ENCODE measurements around the gene PAPOLB.
A peak's percentile ranks its signal among the peaks of the same experiment; 100 is the strongest.
"Not testable (repeated sequence)": the region's sequence is repeated elsewhere in the genome, so short reads cannot be mapped to it uniquely, and the experiment has no call there.

PAPOLB gene

GRCh38 chr7:4861673-4862072 lies at the start of gene PAPOLB:
PAPOLB (minus strand) TSS chr7:4862030; CDS start chr7:4861810, 220 bp downstream.
- DNase-seq (ENCODE audit: low spot score) (peak; percentile 47), FAIRE-seq (peak; percentile 40)

GRCh38 chr7:4911111-4911828 lies 49.4 kb upstream of the PAPOLB start:
- DNase-seq (ENCODE audit: low spot score), result no peak
- FAIRE-seq, result no peak

- FAIRE-seq, result peak; percentile 96
- DNase-seq (ENCODE audit: low spot score), result no peak
These were observed 44.9 kb upstream of the PAPOLB start for GRCh38 chr7:4906682-4907081.

DNA sequence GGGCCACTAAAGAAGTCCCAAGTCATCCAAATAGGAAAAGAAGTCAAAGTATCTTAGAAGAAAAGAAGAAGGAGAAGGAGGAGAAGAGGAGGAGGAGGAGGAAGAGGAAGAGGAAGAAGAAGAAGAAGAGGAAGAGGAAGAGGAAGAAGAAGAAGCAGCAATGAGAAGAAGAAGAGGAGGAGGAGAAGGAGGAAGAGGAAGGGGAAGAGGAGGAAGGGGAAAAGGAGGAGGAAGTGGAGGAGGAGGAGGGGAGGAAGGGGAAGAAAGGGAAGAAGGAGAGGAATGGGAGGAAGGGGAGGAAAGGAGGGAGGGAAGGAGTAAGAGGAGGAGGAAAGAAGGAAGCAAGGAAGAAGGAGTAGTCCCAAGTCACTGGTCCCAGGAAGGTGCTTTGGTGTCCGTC lies 43.3 kb upstream of the PAPOLB start:
- FAIRE-seq, result no peak
- no peak for DNase-seq (ENCODE audit: low spot score)

DNA sequence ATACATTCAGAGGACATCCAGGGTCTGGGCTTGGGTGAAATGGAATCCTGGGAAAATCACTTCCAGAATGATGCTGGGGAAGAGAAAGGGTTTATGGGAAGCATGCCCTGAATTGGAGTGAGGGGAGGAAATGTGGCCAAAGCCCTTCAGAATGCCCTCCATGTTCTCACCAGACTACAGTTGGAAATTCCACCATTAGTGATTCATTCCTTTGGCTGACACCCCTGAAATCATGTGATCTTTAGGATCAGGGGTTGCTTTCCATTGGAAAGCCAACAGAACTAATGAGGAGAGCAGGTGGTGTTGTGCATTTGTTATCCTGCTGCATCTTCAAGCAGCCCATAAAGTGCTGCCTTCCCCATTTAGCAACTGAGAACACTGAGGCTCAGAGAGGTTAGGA lies 42.5 kb upstream of the PAPOLB start:
- DNase-seq (ENCODE audit: low spot score) (no peak), FAIRE-seq (peak; percentile 93)

DNA sequence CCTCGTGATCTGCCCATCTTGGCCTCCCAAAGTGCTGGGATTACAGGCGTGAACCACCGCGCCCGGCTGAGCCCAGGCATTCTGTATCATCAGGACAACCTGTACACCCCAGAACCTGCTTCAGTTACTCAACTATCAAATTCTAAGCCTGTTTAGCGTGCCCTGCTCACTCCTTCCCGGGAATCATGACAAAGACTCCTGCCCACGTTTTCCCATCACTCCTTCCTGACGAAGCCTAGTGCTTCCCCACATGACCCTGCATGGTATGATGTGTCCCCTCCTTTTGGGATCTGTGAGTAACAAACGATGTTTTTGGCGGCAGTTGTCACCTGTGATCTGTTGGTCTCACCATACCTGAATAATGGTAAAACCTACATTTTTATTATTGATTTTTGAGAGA lies 33.9 kb upstream of the PAPOLB start:
- DNase-seq (ENCODE audit: low spot score) (no peak), FAIRE-seq (peak; percentile 70)

DNA sequence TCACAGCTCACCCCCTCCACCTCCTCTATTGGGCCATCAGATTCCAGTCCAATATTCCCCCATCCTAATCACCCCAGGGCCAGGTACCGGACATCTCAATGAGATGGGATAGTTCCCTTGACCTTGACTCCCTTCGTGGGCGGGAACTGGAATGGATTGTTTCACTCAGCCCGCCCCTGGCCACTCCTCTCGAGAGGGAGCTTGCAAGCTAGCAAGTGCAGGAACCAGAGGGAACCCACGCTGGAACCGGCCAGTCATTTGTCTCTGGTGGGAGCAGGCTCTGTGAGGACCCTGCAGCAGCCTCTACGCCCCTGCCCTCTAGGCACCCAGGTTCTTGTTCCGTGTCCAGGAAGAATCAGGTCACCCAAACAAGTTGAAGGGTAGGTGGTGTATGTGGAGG lies 32.7 kb upstream of the PAPOLB start:
- DNase-seq (ENCODE audit: low spot score), result no peak
- no peak for FAIRE-seq

DNA sequence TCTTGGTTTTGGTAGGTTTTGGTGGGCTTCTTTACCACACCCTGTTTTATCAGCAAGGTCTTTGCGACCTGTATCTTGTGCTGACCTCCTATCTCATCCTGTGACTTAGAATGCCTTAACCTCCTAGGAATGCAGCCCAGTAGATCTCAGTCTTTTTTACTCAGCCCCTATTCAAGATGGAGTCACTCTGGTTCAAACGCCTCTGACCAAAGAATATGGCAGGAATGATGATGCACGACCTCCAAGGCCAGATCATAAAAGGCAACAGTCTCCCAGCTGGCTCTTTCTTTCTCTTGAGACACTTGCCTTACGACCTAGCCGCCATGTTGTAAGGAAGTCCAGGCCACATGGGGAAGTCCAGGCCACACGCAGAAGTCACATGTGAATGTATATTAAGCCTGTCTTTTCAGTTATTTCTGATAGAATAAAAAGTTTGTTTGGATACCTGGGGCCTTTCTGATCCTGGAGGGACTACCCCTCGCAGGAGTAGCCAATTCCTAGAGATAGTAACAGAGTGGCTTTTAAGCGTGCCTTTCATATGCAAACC lies 32.2 kb upstream of the PAPOLB start:
- FAIRE-seq, result no peak

DNA sequence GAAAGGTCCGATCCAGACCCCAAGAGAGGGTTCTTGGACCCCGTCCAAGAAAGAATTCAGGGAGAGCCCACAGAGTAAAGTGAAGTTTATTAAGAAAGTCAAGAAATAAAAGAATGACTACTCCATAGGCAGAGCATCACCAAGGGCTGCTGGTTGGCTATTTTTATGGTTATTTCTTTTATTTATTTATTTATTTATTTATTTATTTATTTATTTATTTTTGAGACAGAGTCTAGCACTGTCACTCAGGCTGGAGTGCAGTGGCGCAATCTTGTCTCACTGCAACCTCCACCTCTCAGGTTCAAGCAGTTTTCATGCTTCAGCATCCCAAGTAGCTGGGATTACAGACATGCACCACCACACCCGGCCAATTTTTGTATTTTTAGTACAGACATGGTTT lies 31.4 kb upstream of the PAPOLB start:
- DNase-seq (ENCODE audit: low spot score); FAIRE-seq: not testable (repeated sequence)

More for the DNA sequence above, 32.2 kb upstream of the PAPOLB start:
- DNase-seq (ENCODE audit: low spot score), result no peak

- FAIRE-seq, result not testable (repeated sequence)
These were observed 29.7 kb upstream of the PAPOLB start for GRCh38 chr7:4891522-4891921.

GRCh38 chr7:4889682-4890081 lies 27.9 kb upstream of the PAPOLB start:
- no peak for FAIRE-seq
- no peak for DNase-seq (ENCODE audit: low spot score)

More at GRCh38 chr7:4891522-4891921, 29.7 kb upstream of the PAPOLB start:
- not testable (repeated sequence) for DNase-seq (ENCODE audit: low spot score)

GRCh38 chr7:4888161-4888560 lies 26.3 kb upstream of the PAPOLB start:
- DNase-seq (ENCODE audit: low spot score), result no peak
- no peak for FAIRE-seq

- DNase-seq (ENCODE audit: low spot score), result no peak
These were observed 24.8 kb upstream of the PAPOLB start for GRCh38 chr7:4886671-4887070.

GRCh38 chr7:4885317-4885807 lies 23.5 kb upstream of the PAPOLB start:
- no peak for DNase-seq (ENCODE audit: low spot score)
- peak; percentile 58 for FAIRE-seq

More at GRCh38 chr7:4886671-4887070, 24.8 kb upstream of the PAPOLB start:
- FAIRE-seq, result peak; percentile 55

GRCh38 chr7:4884164-4884563 lies 22.3 kb upstream of the PAPOLB start:
- FAIRE-seq, result peak; percentile 91

DNA sequence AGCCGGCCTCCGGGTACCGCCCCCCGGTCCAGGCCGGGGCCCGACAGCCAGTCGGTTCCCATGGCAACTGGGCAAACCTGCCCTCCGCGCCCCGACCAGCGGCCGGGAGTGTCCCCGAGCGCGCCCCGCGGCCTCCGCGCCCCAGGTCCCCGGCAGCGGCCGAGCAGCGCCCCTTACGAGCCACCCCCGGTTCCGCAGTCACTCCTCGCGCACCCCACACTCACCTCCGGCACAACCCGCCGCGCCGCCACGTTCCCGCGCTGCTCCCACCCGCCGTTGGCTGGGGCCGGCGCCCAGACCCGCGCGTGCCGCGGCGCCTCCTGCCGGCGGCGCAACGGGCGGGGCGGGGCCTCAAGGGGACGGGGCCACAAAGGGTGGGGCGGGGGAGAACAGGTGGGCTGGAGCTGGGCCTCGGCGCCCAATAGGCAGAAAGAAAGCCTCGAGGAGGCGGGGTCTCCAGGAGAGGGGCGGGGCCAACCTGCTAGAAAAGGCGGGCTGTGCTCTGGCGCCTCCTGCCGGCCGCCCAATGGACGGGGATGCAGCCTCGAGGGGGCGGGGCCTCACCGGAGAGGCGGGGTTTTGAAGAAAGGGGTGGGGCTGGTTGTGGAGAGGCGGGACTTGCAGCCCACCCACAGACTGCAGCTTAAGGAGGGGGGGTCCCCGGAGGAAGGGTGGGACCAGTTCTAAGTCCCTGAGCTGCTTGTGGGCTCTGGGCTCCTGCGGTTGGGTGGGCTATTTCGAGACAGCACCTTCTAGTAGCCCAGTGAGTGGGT lies 21.7 kb upstream of the PAPOLB start, which contains the start of gene RADIL:
RADIL (minus strand) TSS at position 345 of the 773 bp plus-strand sequence. CDS start 5,577 bp downstream, outside the sequence.
- DNase-seq (ENCODE audit: low spot score) (no peak), FAIRE-seq (peak; percentile 61)

More at GRCh38 chr7:4884164-4884563, 22.3 kb upstream of the PAPOLB start:
- no peak for DNase-seq (ENCODE audit: low spot score)

- no peak for DNase-seq (ENCODE audit: low spot score)
- no peak for FAIRE-seq
These were observed 21.2 kb upstream of the PAPOLB start for GRCh38 chr7:4883033-4883371.

DNA sequence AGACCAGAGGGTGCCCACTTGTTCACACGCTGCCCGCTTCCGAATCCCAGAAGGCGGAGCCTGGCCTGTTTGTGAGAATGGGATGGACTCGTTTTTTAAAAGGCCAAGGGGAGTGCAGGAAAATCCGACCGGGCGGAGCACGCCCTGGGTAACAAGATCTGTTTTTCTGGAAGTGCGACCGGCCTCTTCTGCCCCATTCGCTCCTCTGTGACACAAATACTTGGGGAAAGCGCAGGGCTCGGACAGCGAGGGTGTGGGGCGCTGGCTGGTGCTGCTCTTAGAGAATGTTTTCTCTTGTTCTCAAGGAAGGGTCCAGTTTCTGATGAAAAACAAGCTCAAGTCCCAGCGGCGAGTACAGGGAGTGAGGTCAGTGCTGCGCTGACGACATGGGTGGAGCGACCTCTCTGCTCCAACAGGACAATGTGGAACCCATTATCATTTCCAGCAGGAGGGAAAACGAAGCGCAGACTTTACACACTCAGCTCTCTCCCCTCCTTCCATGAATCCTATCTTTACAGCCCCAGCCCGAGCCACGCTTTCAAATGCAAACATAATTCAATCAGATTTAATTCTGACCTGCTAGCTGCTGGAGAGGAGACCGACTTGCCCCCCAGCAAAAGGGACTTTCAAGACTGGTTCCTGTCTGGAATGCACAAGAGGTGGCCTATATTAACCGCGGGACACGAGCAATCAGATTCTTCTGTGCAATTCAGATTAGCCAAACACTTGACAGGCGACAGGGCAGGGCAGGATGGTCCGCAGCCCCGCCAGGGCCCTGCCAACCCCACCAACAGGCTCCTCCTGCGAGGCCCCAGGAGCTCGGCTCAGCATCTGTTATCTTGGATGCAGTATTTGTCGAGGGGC lies 20.6 kb upstream of the PAPOLB start:
- DNase-seq (ENCODE audit: low spot score), result no peak
- peak; percentile 85 for FAIRE-seq

DNA sequence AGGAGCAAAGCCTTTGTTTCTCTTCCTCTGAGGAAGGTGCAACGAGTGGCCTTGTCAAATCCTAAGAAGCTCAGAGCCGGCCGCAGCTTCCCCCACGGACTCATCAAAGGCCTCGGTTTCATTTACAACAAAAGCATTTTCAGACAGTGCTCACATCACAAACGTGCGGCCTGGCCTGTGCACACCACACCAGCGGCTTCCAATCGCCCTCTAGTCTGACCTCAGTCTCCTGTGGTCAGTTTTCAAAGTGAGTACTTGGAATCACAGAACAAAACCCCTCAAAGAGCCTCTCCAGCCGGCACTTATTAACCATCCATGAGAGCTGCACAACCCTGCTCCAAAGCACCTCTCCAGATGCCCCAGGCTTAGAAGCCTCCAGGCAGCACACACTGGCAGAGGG lies 18.4 kb upstream of the PAPOLB start:
- DNase-seq (ENCODE audit: low spot score) (no peak), FAIRE-seq (no peak)

GRCh38 chr7:4879396-4880081 lies 17.7 kb upstream of the PAPOLB start:
- no peak for FAIRE-seq
- DNase-seq (ENCODE audit: low spot score), result no peak
